Measurements from ENCODE around the gene GOPC.

The GOPC gene

DNA sequence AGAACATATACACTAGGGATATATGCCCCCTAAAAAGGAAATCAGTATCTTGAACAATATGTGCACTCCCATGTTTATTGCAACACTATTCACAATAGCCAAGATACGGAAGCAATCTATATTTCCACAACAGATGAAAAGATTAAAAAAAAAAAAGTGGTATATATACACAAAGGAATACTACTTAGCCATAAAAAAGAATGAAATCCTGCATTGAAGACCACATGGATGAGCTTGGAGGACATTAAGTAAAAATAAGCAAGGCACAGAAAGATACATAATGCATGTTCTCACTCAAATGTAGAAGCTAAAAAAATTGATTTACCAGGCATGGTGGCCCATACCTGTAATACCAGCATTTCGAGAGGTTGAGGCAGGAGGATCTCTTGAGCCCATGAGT, 4.6 kb downstream of the GOPC start:
- Histone ChIP-seq H3K27ac (ENCODE audit: insufficient read depth, low read depth, low read length, poor library complexity, severe bottlenecking) (no peak overlapping the region), H3K4me1 (ENCODE audit: control insufficient read depth, insufficient read depth, low read length) (no peaks in the 10 kb centered on the region)
- 100% methylated on average over 1 to 2 of the region's 2 CpGs for WGBS, 2 experiments

DNA sequence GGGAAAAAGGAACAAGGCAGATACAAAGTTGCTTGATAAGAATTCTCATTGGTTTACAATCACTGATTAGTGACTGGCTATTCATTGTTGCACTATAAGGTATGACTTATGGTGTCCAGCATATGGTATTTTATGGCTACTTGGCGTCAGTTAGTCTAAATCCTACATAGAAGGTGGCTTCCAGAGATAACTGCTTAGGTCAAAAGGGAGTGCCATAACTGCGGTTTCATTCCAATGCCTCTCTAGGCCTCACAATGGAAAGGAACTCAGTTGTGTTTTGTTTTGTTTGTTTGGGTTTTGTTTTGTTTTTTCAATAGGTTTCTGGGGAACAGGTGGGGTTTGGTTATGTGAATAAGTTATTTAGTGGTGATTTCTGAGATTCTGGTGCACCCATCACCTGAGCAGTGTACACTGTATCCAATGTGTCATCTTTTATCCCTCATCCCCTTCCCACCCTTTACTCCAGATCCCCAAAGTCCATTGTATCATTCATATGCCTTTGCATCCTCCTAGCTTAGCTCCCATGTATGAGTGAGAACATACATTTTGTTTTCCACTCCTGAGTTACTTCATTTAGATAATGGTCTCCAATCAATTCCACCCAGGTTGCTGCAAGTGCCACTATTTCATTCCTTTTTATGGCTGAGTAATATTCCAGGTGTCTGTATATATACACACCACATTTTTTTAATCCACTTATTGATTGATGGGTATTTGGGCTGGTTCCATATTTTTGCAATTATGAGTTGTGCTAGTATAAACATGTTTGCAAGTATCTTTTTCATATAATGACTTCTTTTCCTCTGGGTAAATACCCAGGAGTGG, 7.0 kb downstream of the GOPC start:
- Histone ChIP-seq H3K9me3 (ENCODE audit: control insufficient read depth, low read length) (peaks cover 3% of the 10 kb centered on the region), H3K27me3 (ENCODE audit: control insufficient read depth, insufficient read depth, low read length, poor library complexity, severe bottlenecking) (no peaks in the 10 kb centered on the region), H3K4me3 (ENCODE audit: insufficient read depth, low read depth, low read length) (no peak overlapping the region), H3K36me3 (ENCODE audit: control insufficient read depth, insufficient read depth, low read length) (peaks cover 10% of the 10 kb centered on the region), H3K4me1 (ENCODE audit: control insufficient read depth, insufficient read depth, low read length) (no peaks in the 10 kb centered on the region), H3K27ac (ENCODE audit: insufficient read depth, low read depth, low read length, poor library complexity, severe bottlenecking) (no peak overlapping the region)
- WGBS, 2 experiments = 96% methylated on average over 2 of the region's 2 CpGs

More for the DNA sequence above, 4.6 kb downstream of the GOPC start:
- Histone ChIP-seq H3K4me3 (ENCODE audit: insufficient read depth, low read depth, low read length) (no peak overlapping the region), H3K27me3 (ENCODE audit: control insufficient read depth, insufficient read depth, low read length, poor library complexity, severe bottlenecking) (no peaks in the 10 kb centered on the region), H3K36me3 (ENCODE audit: control insufficient read depth, insufficient read depth, low read length) (peaks cover 8% of the 10 kb centered on the region), H3K9me3 (ENCODE audit: control insufficient read depth, low read length) (peaks cover 3% of the 10 kb centered on the region)

DNA sequence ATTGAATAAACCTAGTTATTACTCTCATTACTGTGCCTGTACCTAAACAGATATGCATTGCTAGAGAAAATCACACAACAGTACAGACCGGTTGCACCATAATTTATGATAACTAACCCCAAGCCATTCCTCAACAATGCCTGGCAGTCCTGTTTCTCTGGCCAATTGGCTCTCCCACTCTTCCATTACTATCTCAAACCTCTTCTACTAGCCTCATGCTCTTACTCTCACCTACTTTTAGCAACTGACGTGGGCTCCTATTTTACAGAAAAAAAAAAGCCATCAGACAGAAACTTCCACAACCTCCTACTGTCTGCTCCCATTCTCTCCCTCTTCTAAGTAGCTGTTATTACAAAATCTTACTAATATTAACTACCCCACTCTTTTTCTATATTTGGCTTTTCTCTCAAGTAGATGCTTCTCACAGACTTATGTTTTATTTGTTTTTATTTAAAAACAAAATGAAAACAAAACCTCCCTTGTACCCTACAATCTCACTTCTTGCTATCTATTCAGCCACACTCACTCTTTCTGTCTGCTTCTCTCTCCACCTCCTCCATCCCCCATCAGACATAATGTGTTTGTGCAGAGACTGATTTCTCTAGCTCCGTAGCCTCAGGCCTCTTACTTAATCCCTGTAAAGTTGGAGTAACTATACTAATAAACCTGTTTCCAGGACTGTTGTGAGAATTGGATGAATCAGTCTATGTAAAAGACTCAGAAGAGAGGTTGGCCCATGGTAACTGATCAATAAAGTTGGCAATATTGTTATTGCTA, 9.1 kb downstream of the GOPC start:
- Histone ChIP-seq H3K4me1 (ENCODE audit: control insufficient read depth, insufficient read depth, low read length) (no peaks in the 10 kb centered on the region), H3K27ac (ENCODE audit: insufficient read depth, low read depth, low read length, poor library complexity, severe bottlenecking) (no peak overlapping the region), H3K4me3 (ENCODE audit: insufficient read depth, low read depth, low read length) (no peak overlapping the region), H3K9me3 (ENCODE audit: control insufficient read depth, low read length) (peaks cover 3% of the 10 kb centered on the region), H3K36me3 (ENCODE audit: control insufficient read depth, insufficient read depth, low read length) (peaks cover 15% of the 10 kb centered on the region), H3K27me3 (ENCODE audit: control insufficient read depth, insufficient read depth, low read length, poor library complexity, severe bottlenecking) (no peaks in the 10 kb centered on the region)
- WGBS, 2 experiments = 94 to 95% methylated on average over 2 to 3 of the region's 3 CpGs

DNA sequence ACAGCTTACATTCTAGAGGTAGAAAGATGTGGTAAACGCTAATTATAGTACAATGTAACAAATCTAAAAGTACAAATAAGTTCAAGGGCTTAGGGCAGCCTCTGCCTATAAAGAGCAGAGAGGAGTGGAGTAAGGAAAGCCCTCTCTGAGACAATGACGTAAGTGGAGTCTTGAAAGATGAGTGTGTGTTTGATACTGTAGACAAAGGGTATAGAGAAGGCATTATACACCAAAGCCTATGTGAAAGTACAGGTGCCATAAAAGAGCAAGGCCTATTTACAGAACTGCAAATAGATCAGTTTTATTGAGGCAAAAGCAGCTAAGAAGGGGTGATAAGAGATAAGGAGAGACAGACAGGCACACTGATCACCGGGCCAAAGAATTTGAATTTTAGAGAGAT, 10.9 kb downstream of the GOPC start:
- no peak overlapping the region for H3K4me3 ChIP-seq (ENCODE audit: insufficient read depth, low read depth, low read length)
- no peaks in the 10 kb centered on the region for H3K9me3 ChIP-seq (ENCODE audit: control insufficient read depth, low read length)
- H3K27me3 ChIP-seq (ENCODE audit: control insufficient read depth, insufficient read depth, low read length, poor library complexity, severe bottlenecking) = no peaks in the 10 kb centered on the region
- H3K36me3 ChIP-seq (ENCODE audit: control insufficient read depth, insufficient read depth, low read length) = peaks cover 7% of the 10 kb centered on the region
- no peaks in the 10 kb centered on the region for H3K4me1 ChIP-seq (ENCODE audit: control insufficient read depth, insufficient read depth, low read length)
- H3K27ac ChIP-seq (ENCODE audit: insufficient read depth, low read depth, low read length, poor library complexity, severe bottlenecking) = no peak overlapping the region
- 97 to 100% methylated on average over 2 of the region's 3 CpGs for WGBS, 2 experiments

DNA sequence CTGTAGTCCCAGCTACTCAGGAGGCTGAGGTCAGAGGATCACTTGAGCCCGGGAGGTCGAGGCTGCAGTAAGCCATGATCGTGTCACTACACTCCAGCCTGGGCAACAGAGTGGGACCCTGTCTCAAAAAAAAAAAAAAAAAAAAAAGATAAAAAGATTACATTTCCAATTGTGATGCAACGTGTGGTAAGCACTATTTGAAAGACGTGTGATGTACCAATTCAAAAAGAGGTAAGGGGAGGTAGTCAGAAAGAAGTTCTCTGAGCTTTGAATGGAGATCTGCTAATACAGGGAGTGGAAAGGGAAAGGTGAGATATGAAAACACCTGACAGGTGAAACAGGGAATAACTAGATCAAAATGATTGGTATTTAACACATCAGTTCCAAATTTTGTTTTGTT, 11.9 kb downstream of the GOPC start:
- Histone ChIP-seq H3K4me1 (ENCODE audit: control insufficient read depth, insufficient read depth, low read length) (no peaks in the 10 kb centered on the region), H3K9me3 (ENCODE audit: control insufficient read depth, low read length) (no peaks in the 10 kb centered on the region), H3K4me3 (ENCODE audit: insufficient read depth, low read depth, low read length) (no peak overlapping the region), H3K27me3 (ENCODE audit: control insufficient read depth, insufficient read depth, low read length, poor library complexity, severe bottlenecking) (no peaks in the 10 kb centered on the region), H3K27ac (ENCODE audit: insufficient read depth, low read depth, low read length, poor library complexity, severe bottlenecking) (no peak overlapping the region), H3K36me3 (ENCODE audit: control insufficient read depth, insufficient read depth, low read length) (peaks cover 7% of the 10 kb centered on the region)
- WGBS, 2 experiments = 85 to 89% methylated on average over 5 of the region's 5 CpGs

DNA sequence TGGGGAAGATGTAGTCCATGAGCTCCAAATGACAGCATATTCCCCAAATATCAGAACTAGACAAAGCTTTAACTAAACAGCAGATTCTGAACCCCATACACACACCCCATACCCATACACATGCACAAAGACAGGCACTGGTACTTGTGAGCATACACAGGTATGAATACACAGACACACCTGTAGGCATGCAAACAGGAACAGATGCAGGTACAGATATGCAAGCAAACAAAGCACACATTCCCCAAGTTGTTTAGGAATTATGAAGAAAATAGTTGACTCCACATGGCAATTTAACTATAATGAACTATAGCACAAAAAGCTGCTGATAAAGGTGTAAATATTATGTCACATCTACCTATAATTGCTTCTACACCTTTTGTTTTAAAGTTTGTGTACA, 16.7 kb downstream of the GOPC start:
- Histone ChIP-seq H3K4me1 (ENCODE audit: control insufficient read depth, insufficient read depth, low read length) (no peaks in the 10 kb centered on the region), H3K27me3 (ENCODE audit: control insufficient read depth, insufficient read depth, low read length, poor library complexity, severe bottlenecking) (no peaks in the 10 kb centered on the region), H3K36me3 (ENCODE audit: control insufficient read depth, insufficient read depth, low read length) (peaks cover 11% of the 10 kb centered on the region), H3K9me3 (ENCODE audit: control insufficient read depth, low read length) (no peaks in the 10 kb centered on the region), H3K4me3 (ENCODE audit: insufficient read depth, low read depth, low read length) (no peak overlapping the region), H3K27ac (ENCODE audit: insufficient read depth, low read depth, low read length, poor library complexity, severe bottlenecking) (no peak overlapping the region)

DNA sequence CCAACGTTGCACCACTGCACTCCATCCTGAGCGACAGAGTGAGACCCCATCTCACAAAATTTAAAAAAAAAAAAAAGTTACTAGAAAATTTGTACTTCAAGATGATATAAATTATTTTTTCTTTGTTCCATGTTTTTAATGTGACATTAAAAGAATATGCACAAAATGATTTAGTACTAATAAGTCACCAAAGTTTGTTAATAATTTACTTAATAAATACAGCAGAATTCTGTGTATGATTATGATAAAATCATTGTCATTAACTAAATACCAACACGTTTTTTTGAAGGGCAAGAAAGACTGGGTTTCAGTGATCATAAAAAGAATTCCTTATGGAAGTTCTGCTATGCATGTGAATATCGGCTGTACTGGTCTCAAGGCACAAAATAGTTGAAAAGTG, 28.1 kb downstream of the GOPC start:
- no peak overlapping the region for H3K4me3 ChIP-seq (ENCODE audit: insufficient read depth, low read depth, low read length)
- H3K36me3 ChIP-seq (ENCODE audit: control insufficient read depth, insufficient read depth, low read length) = peaks cover 6% of the 10 kb centered on the region
- WGBS, 2 experiments = 87 to 100% methylated on average over 3 of the region's 4 CpGs
- H3K27ac ChIP-seq (ENCODE audit: insufficient read depth, low read depth, low read length, poor library complexity, severe bottlenecking) = no peak overlapping the region
- H3K4me1 ChIP-seq (ENCODE audit: control insufficient read depth, insufficient read depth, low read length) = no peaks in the 10 kb centered on the region
- H3K9me3 ChIP-seq (ENCODE audit: control insufficient read depth, low read length) = no peaks in the 10 kb centered on the region
- H3K27me3 ChIP-seq (ENCODE audit: control insufficient read depth, insufficient read depth, low read length, poor library complexity, severe bottlenecking) = no peaks in the 10 kb centered on the region

DNA sequence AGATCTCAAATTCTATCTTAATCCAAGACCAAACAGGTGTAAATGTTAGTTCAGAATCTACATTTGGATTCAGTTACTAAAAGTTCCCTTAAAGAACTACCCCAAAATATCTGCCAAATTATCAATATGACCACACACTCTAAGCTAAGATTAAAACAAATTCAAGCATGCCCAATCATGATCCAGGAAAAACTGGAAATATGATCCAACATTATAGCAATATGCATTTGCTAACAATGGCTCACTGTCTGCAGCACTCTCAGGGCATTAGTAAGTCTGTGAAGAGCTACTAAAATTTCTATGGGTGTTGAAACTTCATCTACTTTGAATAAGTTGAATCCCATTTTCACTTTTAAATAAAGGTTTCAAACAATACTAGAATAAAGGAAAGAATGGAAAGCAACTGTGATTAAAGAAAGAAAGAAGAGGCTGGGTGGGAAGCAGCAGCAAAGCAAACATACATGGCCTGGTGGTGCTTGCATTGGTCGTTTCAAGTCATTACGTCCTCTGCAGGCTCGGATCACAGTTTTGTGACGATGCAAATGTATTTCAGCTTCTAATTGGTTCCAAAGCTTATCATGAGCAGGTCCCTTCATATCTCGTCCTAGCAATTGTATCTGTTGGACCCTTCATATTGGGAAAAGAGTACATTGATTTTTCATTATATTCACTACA, 29.2 kb downstream of the GOPC start:
- Histone ChIP-seq H3K27ac (ENCODE audit: insufficient read depth, low read depth, low read length, poor library complexity, severe bottlenecking) (no peak overlapping the region), H3K4me3 (ENCODE audit: insufficient read depth, low read depth, low read length) (no peak overlapping the region), H3K36me3 (ENCODE audit: control insufficient read depth, insufficient read depth, low read length) (peaks cover 10% of the 10 kb centered on the region), H3K4me1 (ENCODE audit: control insufficient read depth, insufficient read depth, low read length) (no peaks in the 10 kb centered on the region), H3K27me3 (ENCODE audit: control insufficient read depth, insufficient read depth, low read length, poor library complexity, severe bottlenecking) (no peaks in the 10 kb centered on the region), H3K9me3 (ENCODE audit: control insufficient read depth, low read length) (no peaks in the 10 kb centered on the region)
- 86 to 92% methylated on average over 4 to 5 of the region's 5 CpGs for WGBS, 2 experiments

DNA sequence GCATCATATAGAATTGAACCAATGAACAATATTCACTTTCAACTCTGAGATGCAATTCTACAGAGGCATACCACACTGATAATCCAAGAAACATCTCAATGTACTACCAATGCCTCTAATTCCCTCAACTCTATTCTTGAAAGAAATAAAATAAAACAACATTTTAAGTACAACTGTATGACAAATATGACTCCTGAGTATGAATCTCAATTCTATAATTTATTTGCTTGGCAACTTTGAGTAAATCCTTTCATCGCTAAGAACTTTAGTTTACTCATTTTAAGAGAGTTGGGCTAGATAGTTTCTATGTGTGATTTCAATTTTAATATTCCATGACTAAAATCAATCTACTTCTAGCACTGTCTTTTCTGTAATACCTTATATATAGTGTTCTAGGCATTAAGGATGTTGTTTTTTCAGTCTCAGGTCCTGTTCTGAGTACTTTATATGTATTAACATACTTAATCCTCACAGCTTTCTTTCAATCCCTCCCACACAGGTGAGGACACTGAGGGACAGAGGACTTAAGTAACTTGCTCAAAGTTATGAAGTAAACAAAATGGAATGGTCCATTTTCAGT, 33.4 kb downstream of the GOPC start:
- Histone ChIP-seq H3K27ac (ENCODE audit: insufficient read depth, low read depth, low read length, poor library complexity, severe bottlenecking) (no peak overlapping the region), H3K36me3 (ENCODE audit: control insufficient read depth, insufficient read depth, low read length) (peaks cover 8% of the 10 kb centered on the region), H3K27me3 (ENCODE audit: control insufficient read depth, insufficient read depth, low read length, poor library complexity, severe bottlenecking) (no peaks in the 10 kb centered on the region), H3K4me1 (ENCODE audit: control insufficient read depth, insufficient read depth, low read length) (no peaks in the 10 kb centered on the region), H3K4me3 (ENCODE audit: insufficient read depth, low read depth, low read length) (no peak overlapping the region), H3K9me3 (ENCODE audit: control insufficient read depth, low read length) (no peaks in the 10 kb centered on the region)
- 67% methylated on average over 1 of the region's 1 CpG; no CpG with 5 or more reads in 1 of the 2 experiments for WGBS, 2 experiments

DNA sequence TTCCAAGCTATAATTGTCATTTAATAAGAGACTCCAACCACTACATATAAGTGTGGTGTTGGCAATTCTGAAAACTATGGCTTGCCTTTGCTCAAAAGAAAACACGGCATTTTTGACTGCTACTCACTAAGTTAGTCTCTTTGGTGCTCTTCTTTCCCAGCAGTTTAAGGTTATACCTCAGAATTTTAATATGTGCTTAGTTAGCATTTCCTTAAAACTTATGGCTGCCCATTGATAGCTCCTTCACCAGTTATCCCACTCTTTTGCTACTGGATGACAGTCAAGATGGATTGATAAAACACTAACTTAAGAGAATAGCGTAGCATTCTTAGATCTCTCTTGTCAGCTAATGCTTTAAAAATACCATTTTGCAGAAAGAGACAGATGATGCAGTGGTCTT, 34.1 kb downstream of the GOPC start:
- no peaks in the 10 kb centered on the region for H3K9me3 ChIP-seq (ENCODE audit: control insufficient read depth, low read length)

More for the DNA sequence above, 34.1 kb downstream of the GOPC start:
- no peaks in the 10 kb centered on the region for H3K27me3 ChIP-seq (ENCODE audit: control insufficient read depth, insufficient read depth, low read length, poor library complexity, severe bottlenecking)
- no peaks in the 10 kb centered on the region for H3K4me1 ChIP-seq (ENCODE audit: control insufficient read depth, insufficient read depth, low read length)
- peaks cover 8% of the 10 kb centered on the region for H3K36me3 ChIP-seq (ENCODE audit: control insufficient read depth, insufficient read depth, low read length)
- WGBS, 2 experiments = 91 to 100% methylated on average over 2 of the region's 2 CpGs
- no peak overlapping the region for H3K4me3 ChIP-seq (ENCODE audit: insufficient read depth, low read depth, low read length)
- H3K27ac ChIP-seq (ENCODE audit: insufficient read depth, low read depth, low read length, poor library complexity, severe bottlenecking) = no peak overlapping the region

Measured in ectodermal cell (in vitro differentiated cells).